Measurements from ENCODE around the gene PTPN18.

DNA sequence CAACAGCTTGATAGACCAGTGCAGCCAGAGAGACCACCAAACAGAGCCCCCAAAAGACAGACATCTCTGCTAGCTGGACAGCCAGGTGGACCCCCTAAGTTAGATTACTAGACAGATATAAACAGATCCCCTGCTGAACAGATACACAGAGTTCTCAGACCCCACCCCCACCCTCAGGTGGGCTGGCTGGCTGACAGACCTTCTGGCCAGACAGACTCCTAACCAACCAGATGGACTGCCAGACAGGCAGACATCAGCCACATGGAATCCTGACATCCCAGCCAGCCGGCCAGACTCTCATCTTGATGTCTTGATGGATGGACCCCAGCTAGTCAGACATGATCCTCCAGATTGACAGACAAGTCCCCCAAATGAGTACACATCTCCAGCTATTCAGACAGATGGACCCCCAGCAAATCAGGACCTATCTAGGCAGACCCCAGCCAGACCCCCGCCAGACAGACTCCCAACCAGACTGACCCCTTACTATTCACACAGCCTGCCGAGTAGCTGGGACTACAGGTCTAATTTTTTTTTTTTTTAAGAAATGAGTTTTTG is 18.0 kb downstream of the PTPN18 start:
- no peak for TF ChIP-seq EZH2phosphoT487 (IDR thresholded peaks at IDR 0.05; ENCODE audit: borderline replicate concordance)
- TF ChIP-seq, protein P1, sequence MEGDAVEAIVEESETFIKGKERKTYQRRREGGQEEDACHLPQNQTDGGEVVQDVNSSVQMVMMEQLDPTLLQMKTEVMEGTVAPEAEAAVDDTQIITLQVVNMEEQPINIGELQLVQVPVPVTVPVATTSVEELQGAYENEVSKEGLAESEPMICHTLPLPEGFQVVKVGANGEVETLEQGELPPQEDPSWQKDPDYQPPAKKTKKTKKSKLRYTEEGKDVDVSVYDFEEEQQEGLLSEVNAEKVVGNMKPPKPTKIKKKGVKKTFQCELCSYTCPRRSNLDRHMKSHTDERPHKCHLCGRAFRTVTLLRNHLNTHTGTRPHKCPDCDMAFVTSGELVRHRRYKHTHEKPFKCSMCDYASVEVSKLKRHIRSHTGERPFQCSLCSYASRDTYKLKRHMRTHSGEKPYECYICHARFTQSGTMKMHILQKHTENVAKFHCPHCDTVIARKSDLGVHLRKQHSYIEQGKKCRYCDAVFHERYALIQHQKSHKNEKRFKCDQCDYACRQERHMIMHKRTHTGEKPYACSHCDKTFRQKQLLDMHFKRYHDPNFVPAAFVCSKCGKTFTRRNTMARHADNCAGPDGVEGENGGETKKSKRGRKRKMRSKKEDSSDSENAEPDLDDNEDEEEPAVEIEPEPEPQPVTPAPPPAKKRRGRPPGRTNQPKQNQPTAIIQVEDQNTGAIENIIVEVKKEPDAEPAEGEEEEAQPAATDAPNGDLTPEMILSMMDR (conservative IDR thresholded peaks at IDR 0.05; ENCODE audit: low read length) = no peak
